GM12878 (cell line): ENCODE measurements around the gene APH1B. TPM values are rescaled to one million over a fixed set of nuclear protein-coding genes. Genes with fewer than 3 reads are reported as not detected.

Experiments used
- E2F8 ChIP-seq: fragments of 450-650 bp; IDR thresholded peaks from 2 replicates; pipeline ENCODE4 v1.6.1; 2018; ENCODE audit warnings: mild to moderate bottlenecking, low read depth, moderate library complexity; ENCODE audit not compliant: partially characterized antibody
- ZBTB40 ChIP-seq: fragments of 450-650 bp; IDR thresholded peaks from 2 replicates; pipeline ENCODE4 v1.6.1; 2016; ENCODE audit warnings: mild to moderate bottlenecking, moderate library complexity, borderline replicate concordance
- ZNF592 ChIP-seq: fragments of 450-650 bp; IDR thresholded peaks from 2 replicates; pipeline ENCODE4 v1.6.1; 2017; ENCODE audit warnings: mild to moderate bottlenecking, moderate library complexity
- polyA plus RNA-seq, 11 experiments: library from polyadenylated mRNA; depleted of rRNA in 4 of 11; unstranded in 6 of 11; stranded (reverse) in 5 of 11; fragments of >200 nt; fragmentation: Nextera tagmentation in 4 of 11; fragmentation: Illumina TruSeq in 1 of 11; extraction: Ambion mirVana in 4 of 11; extraction: Trizol in 1 of 11; gene quantifications; 1 replicate in 1 of 11; 2 replicates in 10 of 11; pipeline versions ENCODE4 v1.2.1 to v1.2.3, GENCODE V29; 2011 to 2016; ENCODE audit warnings: inconsistent platforms in 2 of 11, missing spikeins in 2 of 11, low read depth in 1 of 11
- total RNA-seq, 4 experiments: library from RNA; depleted of rRNA in 3 of 4; stranded (reverse); fragments of >200 nt in 3 of 4; fragmentation: Illumina TruSeq in 1 of 4; extraction: Trizol in 1 of 4; gene quantifications; 2 replicates each; pipeline versions ENCODE4 v1.2.1 to v1.2.3, GENCODE V29; 2013 to 2021

The APH1B gene
- total and polyA plus RNA-seq, 10 of the 15 experiments (the other 5 are each of a cell fraction or from before 2014, with no cell fraction given) = 5.0 to 20.8 (median 11.1) TPM

GRCh38 chr15:63344731-63345390 lies 67.5 kb downstream of the APH1B start (continued):
- TF ChIP-seq ZNF592 (no peak), E2F8 (no peak), ZBTB40 (no peak)
